ENCODE results near the gene MEGF6. TPM values are rescaled to one million over a fixed set of nuclear protein-coding genes. Genes with fewer than 3 reads are reported as not detected.
A peak's percentile ranks its signal among the peaks of the same experiment; 100 is the strongest.

MEGF6 gene
- total and polyA plus RNA-seq, 2 of the 8 experiments (the other 6 are each of a cell fraction or from before 2014, with no cell fraction given), result 4.1 to 14.8 TPM

GRCh38 chr1:3530926-3531818, 80.1 kb downstream of the MEGF6 start:
- no peak for FAIRE-seq
- peak overlapping the region; percentile 99 for H4K91ac ChIP-seq (replicated peaks; ENCODE audit: insufficient read length, low read length)
- H3K14ac ChIP-seq (ENCODE audit: insufficient read length), result no peak overlapping the region
- H2BK120ac ChIP-seq (replicated peaks; ENCODE audit: low read depth, low read length), result no peak overlapping the region
- CTCF ChIA-PET (ENCODE audit: partially characterized antibody), result interaction anchor here (0.8 to 7.2 kb wide), 10 partner anchors 11 to 89 kb away, joined by 3 to 43 read pairs (median 6); no protein-coding TSS in a partner anchor
- peaks cover 0 to 13% (median 8%) of the 10 kb centered on the region in 4 experiments; a peak in 6 of 7 replicates for H3K4me1 ChIP-seq (replicated peaks in 1 of 4; ENCODE audit: control insufficient read depth in 3 of 4, insufficient read depth in 4 of 4, low read length in 3 of 4)
- H2AK5ac ChIP-seq (ENCODE audit: low read depth, low read length), result 0 out of 2 replicates have a peak overlapping the region, but pooled peaks have one; percentile 95
- POLR2A ChIA-PET (ENCODE audit: partially characterized antibody), result interaction anchor here (0.6 to 1.0 kb wide), 3 partner anchors 8 to 12 kb away, joined by 3 read pairs; no protein-coding TSS in a partner anchor
- H2BK15ac ChIP-seq (ENCODE audit: low read length), result peak overlapping the region; percentile 97
- H3K4me3 ChIP-seq (ENCODE audit: extremely low read depth in 1 of 4, insufficient read depth in 2 of 4, low read depth in 3 of 4, low read length in 4 of 4), result peak overlapping the region; percentile 45 to 78 (median 62)
- H3K18ac ChIP-seq (ENCODE audit: extremely low read depth, low read length), result peak overlapping the region; percentile 95
- peaks cover 9% of the 10 kb centered on the region for H3K23me2 ChIP-seq (ENCODE audit: low read depth, low read length)
- H3K36me3 ChIP-seq (ENCODE audit: control insufficient read depth in 2 of 4, insufficient read depth in 4 of 4, low read length in 3 of 4), result no peaks in the 10 kb centered on the region
- WGBS, 2 experiments (ENCODE audit: extremely low coverage in 1 of 2, insufficient coverage in 1 of 2, insufficient read length in 1 of 2, insufficient replicate concordance in 2 of 2, low coverage in 1 of 2, low lambda C conversion rate in 2 of 2, missing lambda C conversion rate in 1 of 2), result 2% methylated on average over 22 of the region's 96 CpGs; no CpG with 5 or more reads in 1 of the 2 experiments
- no peak overlapping the region for H3K23ac ChIP-seq (ENCODE audit: insufficient read length)
- H3K9me3 ChIP-seq (ENCODE audit: insufficient read depth in 2 of 2, low read depth in 1 of 2, low read length in 1 of 2), result no peaks in the 10 kb centered on the region
- peaks cover 0 to 33% (median 29%) of the 10 kb centered on the region in 4 experiments; a peak in 6 of 7 replicates for H3K27me3 ChIP-seq (replicated peaks in 1 of 4; ENCODE audit: control insufficient read depth in 3 of 4, extremely low read depth in 1 of 4, insufficient read depth in 3 of 4, low read length in 3 of 4)
- H3K9ac ChIP-seq (replicated peaks in 1 of 4; ENCODE audit: extremely low read depth in 1 of 4, low read depth in 3 of 4, low read length in 3 of 4), result peak overlapping the region in 2 of 4 experiments; percentile 24 to 79; a peak in 4 of 7 replicates
- H2BK12ac ChIP-seq (ENCODE audit: low read depth, low read length), result peak overlapping the region; percentile 78; the same call in 1 of the 2 replicates
- peaks cover 8 to 41% of the 10 kb centered on the region in 2 experiments for H4K20me1 ChIP-seq (replicated peaks in 1 of 2; ENCODE audit: control insufficient read depth in 1 of 2, insufficient read depth in 2 of 2, low read length in 2 of 2)
- no peak overlapping the region for H3K4ac ChIP-seq (replicated peaks; ENCODE audit: insufficient read length, low read depth, low read length)
- peak overlapping the region; percentile 67 for H4K5ac ChIP-seq (ENCODE audit: insufficient read length, low read depth, low read length)
- H2AFZ ChIP-seq (ENCODE audit: low read length), result peak overlapping the region; percentile 99; the same call in 1 of the 2 replicates
- no peaks in the 10 kb centered on the region for H3K79me1 ChIP-seq (ENCODE audit: low read depth, low read length)
- peak overlapping the region; percentile 57; the same call in 1 of the 2 replicates for H2BK5ac ChIP-seq (ENCODE audit: low read depth, low read length)
- H3K4me2 ChIP-seq (ENCODE audit: insufficient read depth in 1 of 2, low read depth in 2 of 2, low read length in 2 of 2), result peak overlapping the region; percentile 97 to 100
- peak; percentile 34 to 83 for DNase-seq (ENCODE audit: low read depth in 1 of 2, low spot score in 2 of 2)
- H3K27ac ChIP-seq (ENCODE audit: low read depth, low read length), result no peak overlapping the region; the same call in 1 of the 2 replicates
- H4K8ac ChIP-seq (ENCODE audit: extremely low read depth, insufficient read depth, low read length), result peak overlapping the region; percentile 81
- no peaks in the 10 kb centered on the region for H3K79me2 ChIP-seq (ENCODE audit: control insufficient read depth in 1 of 2, insufficient read depth in 2 of 2, low read length in 2 of 2)
- peak overlapping the region; percentile 51; the same call in 1 of the 2 replicates for H2BK20ac ChIP-seq (ENCODE audit: low read length)
- no peak overlapping the region for H3K56ac ChIP-seq (replicated peaks; ENCODE audit: insufficient read length, low read depth, low read length)
- peak in 1 of 2 experiments; percentile 59; a peak in 2 of 3 replicates for TF ChIP-seq POLR2A (IDR thresholded peaks at IDR 0.05; ENCODE audit: control extremely low read depth in 1 of 2, low read depth in 2 of 2, low read length in 2 of 2)
- TF ChIP-seq TCF12 (IDR thresholded peaks at IDR 0.05; ENCODE audit: low read depth, low read length), result no peak
- TF ChIP-seq CREB1 (IDR thresholded peaks at IDR 0.05), result peak; percentile 16; the same call in 1 of the 2 replicates
- no peak for TF ChIP-seq CTBP2 (IDR thresholded peaks at IDR 0.05; ENCODE audit: borderline replicate concordance, insufficient read depth, insufficient read length, low read length)
- TF ChIP-seq RBBP5 (IDR thresholded peaks at IDR 0.05; ENCODE audit: borderline replicate concordance, low read depth, low read length), result no peak
- TF ChIP-seq HDAC2 (IDR thresholded peaks at IDR 0.05; ENCODE audit: borderline replicate concordance in 1 of 2, low read depth in 2 of 2, low read length in 2 of 2), result no peak
- peak; percentile 41 for TF ChIP-seq KDM4A (IDR thresholded peaks at IDR 0.05; ENCODE audit: low read depth, low read length, severe bottlenecking)
- TF ChIP-seq BRCA1 (IDR thresholded peaks at IDR 0.05; ENCODE audit: low read depth, low read length), result no peak
- TF ChIP-seq CHD1 (IDR thresholded peaks at IDR 0.05; ENCODE audit: low read depth, low read length), result no peak
- no peak for TF ChIP-seq CBX8 (IDR thresholded peaks at IDR 0.05; ENCODE audit: borderline replicate concordance, low read depth, low read length)

All from H1 (cell line).